SU-DHL-6 (cell line): ENCODE data around the gene BFAR.

Source experiments
- EZH2phosphoT487 ChIP-seq: fragments of 200-600 bp; sonication (generic), shearing (Covaris generic); conservative IDR thresholded peaks from 2 replicates; pipeline ENCODE4 v1.6.1; 2018; ENCODE audit warnings: mild to moderate bottlenecking, antibody characterized with exemption, low read length, moderate library complexity, mixed read lengths
- TF ChIP-seq, protein P1 (sequence below): fragments of 200-600 bp; sonication (generic); IDR thresholded peaks from one replicate; pipeline ENCODE4 v1.5.1; 2017; ENCODE audit warnings: antibody characterized with exemption, mild to moderate bottlenecking, low read length, moderate library complexity; ENCODE audit not compliant: insufficient read depth, poor library complexity, severe bottlenecking

DNA sequence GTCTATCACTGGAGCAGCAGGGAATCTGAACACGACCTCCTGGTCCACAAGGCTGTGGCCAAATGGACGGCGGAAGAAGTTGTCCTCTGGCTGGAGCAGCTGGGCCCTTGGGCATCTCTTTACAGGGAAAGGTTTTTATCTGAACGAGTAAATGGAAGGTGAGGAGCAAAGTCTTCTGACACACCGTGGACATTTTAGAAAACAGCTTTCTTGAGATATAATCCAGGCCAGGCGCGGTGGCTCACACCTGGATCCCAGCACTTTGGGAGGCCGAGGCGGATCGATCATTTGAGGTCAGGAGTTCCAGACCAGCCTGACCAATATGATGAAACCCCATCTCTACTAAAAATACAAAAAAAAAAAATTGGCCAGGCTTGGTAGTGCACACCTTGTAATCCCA, 17.1 kb downstream of the BFAR start:
- TF ChIP-seq, protein P1, sequence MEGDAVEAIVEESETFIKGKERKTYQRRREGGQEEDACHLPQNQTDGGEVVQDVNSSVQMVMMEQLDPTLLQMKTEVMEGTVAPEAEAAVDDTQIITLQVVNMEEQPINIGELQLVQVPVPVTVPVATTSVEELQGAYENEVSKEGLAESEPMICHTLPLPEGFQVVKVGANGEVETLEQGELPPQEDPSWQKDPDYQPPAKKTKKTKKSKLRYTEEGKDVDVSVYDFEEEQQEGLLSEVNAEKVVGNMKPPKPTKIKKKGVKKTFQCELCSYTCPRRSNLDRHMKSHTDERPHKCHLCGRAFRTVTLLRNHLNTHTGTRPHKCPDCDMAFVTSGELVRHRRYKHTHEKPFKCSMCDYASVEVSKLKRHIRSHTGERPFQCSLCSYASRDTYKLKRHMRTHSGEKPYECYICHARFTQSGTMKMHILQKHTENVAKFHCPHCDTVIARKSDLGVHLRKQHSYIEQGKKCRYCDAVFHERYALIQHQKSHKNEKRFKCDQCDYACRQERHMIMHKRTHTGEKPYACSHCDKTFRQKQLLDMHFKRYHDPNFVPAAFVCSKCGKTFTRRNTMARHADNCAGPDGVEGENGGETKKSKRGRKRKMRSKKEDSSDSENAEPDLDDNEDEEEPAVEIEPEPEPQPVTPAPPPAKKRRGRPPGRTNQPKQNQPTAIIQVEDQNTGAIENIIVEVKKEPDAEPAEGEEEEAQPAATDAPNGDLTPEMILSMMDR: no peak
- TF ChIP-seq EZH2phosphoT487: no peak
